A549 (cell line): ENCODE data around the gene UMAD1. TPM values are rescaled to one million over a fixed set of nuclear protein-coding genes. Genes with fewer than 3 reads are reported as not detected.
A peak's percentile ranks its signal among the peaks of the same experiment; 100 is the strongest.

Experiments used
- ATAC-seq, 2 experiments: fragments of 200-7000 bp in 1 of 2; fragments of >200 bp in 1 of 2; cut with Nextera tagmentation in 1 of 2; cut with Tn5 transposase in 1 of 2; 3 replicates each; pipeline versions ENCODE4 v1.8.0 to v1.9.1; 2018 to 2020; ENCODE audit warnings: mild to moderate bottlenecking in 1 of 2, moderate library complexity in 1 of 2
- CTCF ChIA-PET: fragments of 300-600 bp; sonication (Branson Sonifier 250); formaldehyde crosslinking; extraction: SDS; loops from one replicate; lab custom pipeline; 2021; ENCODE audit warnings: antibody characterized with exemption, inconsistent platforms; lab: Yijun Ruan, JAX
- POLR2A ChIA-PET: fragments of 350-600 bp; formaldehyde crosslinking; extraction: SDS; loops from one replicate; lab custom pipeline; 2021; ENCODE audit warnings: antibody characterized with exemption, inconsistent platforms; lab: Yijun Ruan, JAX
- DNase-seq, 2 experiments: peaks; one replicate each; pipeline versions ENCODE4 v3.0.0 to v3.0.0-alpha.2; 2011 to 2016; ENCODE audit warnings: low read depth in 1 of 2, low spot score in 1 of 2
- FAIRE-seq: peaks from 2 replicates; lab custom pipeline; 2011; peaks lifted over from hg19 to GRCh38; lab: Jason Lieb, UNC
- H3K27ac ChIP-seq, 2 experiments: fragments of >200 bp; sonication (Bioruptor Twin); formaldehyde crosslinking; 3 replicates each; pipeline ENCODE4 v1.5.1; 2016 to 2017
- H3K4me1 ChIP-seq: fragments of >200 bp; sonication (Bioruptor Twin); formaldehyde crosslinking; 3 replicates; pipeline ENCODE4 v1.6.1; 2016
- H3K4me2 ChIP-seq: fragments of >200 bp; sonication (Bioruptor Twin); formaldehyde crosslinking; 3 replicates; pipeline ENCODE4 v1.6.1; 2016
- H3K4me3 ChIP-seq: fragments of >200 bp; sonication (Bioruptor Twin); formaldehyde crosslinking; 3 replicates; pipeline ENCODE4 v1.5.1; 2016
- H3K9me3 ChIP-seq: fragments of >200 bp; sonication (Bioruptor Twin); formaldehyde crosslinking; 3 replicates; pipeline ENCODE4 v1.6.1; 2016
- BHLHE40 ChIP-seq: IDR thresholded peaks from 2 replicates; pipeline ENCODE4 v1.6.1; 2012; ENCODE audit warnings: low read depth, low read length, inconsistent platforms
- CBX8 ChIP-seq: fragments of 200-600 bp; sonication (generic); IDR thresholded peaks from 2 replicates; pipeline ENCODE4 v1.6.1; 2016
- EP300 ChIP-seq, 2 experiments: fragments of >200 bp; sonication (Bioruptor Twin); formaldehyde crosslinking; IDR thresholded peaks; 2 replicates in 1 of 2; 3 replicates in 1 of 2; pipeline ENCODE4 v1.6.1; 2016 to 2017
- HDAC2 ChIP-seq: fragments of 200-600 bp; sonication (generic); IDR thresholded peaks from 2 replicates; pipeline ENCODE4 v1.6.1; 2016
- HOXA7 ChIP-seq: fragments of 250-450 bp; sonication (Bioruptor Pico); IDR thresholded peaks from 2 replicates; pipeline ENCODE4 v1.5.0; 2020; ENCODE audit warnings: mild to moderate bottlenecking, moderate library complexity
- HOXB5 ChIP-seq: fragments of 250-450 bp; sonication (Bioruptor Pico); IDR thresholded peaks from 2 replicates; pipeline ENCODE4 v1.5.0; 2020; ENCODE audit warnings: mild to moderate bottlenecking, moderate library complexity
- KDM1A ChIP-seq: fragments of 200-600 bp; sonication (generic); IDR thresholded peaks from 2 replicates; pipeline ENCODE4 v1.6.1; 2016; ENCODE audit warnings: low read depth, mild to moderate bottlenecking
- NFE2L2 ChIP-seq: fragments of 150-350 bp; conservative IDR thresholded peaks from 2 replicates; pipeline ENCODE4 v1.6.1; 2014; ENCODE audit warnings: low read length
- PHF8 ChIP-seq: fragments of 200-600 bp; sonication (generic); IDR thresholded peaks from 2 replicates; pipeline ENCODE4 v1.6.1; 2016; ENCODE audit warnings: low read depth, mild to moderate bottlenecking, antibody characterized with exemption, moderate library complexity, borderline replicate concordance
- POLR2AphosphoS2 ChIP-seq: conservative IDR thresholded peaks from 2 replicates; pipeline ENCODE4 v1.6.1; 2012; ENCODE audit warnings: low read length, improper control_type of control experiment, inconsistent platforms
- RAD21 ChIP-seq, 2 experiments: fragments of >200 bp in 1 of 2; sonication (Bioruptor Twin) in 1 of 2; formaldehyde crosslinking in 1 of 2; IDR thresholded peaks in 1 of 2; conservative IDR thresholded peaks in 1 of 2; 2 replicates in 1 of 2; 3 replicates in 1 of 2; pipeline ENCODE4 v1.6.1; 2012 to 2018; ENCODE audit warnings: inconsistent platforms in 1 of 2
- RARB ChIP-seq: fragments of 250-450 bp; sonication (Bioruptor Pico); IDR thresholded peaks from 2 replicates; pipeline ENCODE4 v1.8.0; 2021; ENCODE audit warnings: mild to moderate bottlenecking, moderate library complexity
- RNF2 ChIP-seq: fragments of 200-600 bp; sonication (generic); IDR thresholded peaks from 2 replicates; pipeline ENCODE4 v1.6.1; 2016; ENCODE audit warnings: low read depth, mild to moderate bottlenecking, antibody characterized with exemption, moderate library complexity, borderline replicate concordance
- TFCP2L1 ChIP-seq: fragments of 250-450 bp; sonication (Bioruptor Pico); IDR thresholded peaks from 2 replicates; pipeline ENCODE4 v1.5.0; 2021; ENCODE audit warnings: mild to moderate bottlenecking
- ZNF302 ChIP-seq: fragments of 250-450 bp; sonication (Bioruptor Pico); IDR thresholded peaks from 2 replicates; pipeline ENCODE4 v1.9.0; 2021; ENCODE audit warnings: inconsistent platforms, mild to moderate bottlenecking, moderate library complexity
- WGBS: methylation state at CpG from one replicate; pipeline ENCODE4 v1.1.6; 2017; ENCODE audit errors: missing lambda C conversion rate; 5-methylcytosine and 5-hydroxymethylcytosine counted together
- polyA plus RNA-seq, 4 experiments: library from polyadenylated mRNA; depleted of rRNA in 3 of 4; stranded (reverse); fragments of >200 nt; fragmentation: RNase III in 1 of 4; extraction: RNeasy Plus Mini Kit Qiagen cat#74134 plus additional on column Dnase treatment in 1 of 4; gene quantifications; 2 replicates in 3 of 4; 3 replicates in 1 of 4; pipeline ENCODE4 v1.2.3, GENCODE V29; 2011 to 2017
- TF ChIP-seq, protein P1 (sequence below): IDR thresholded peaks from 2 replicates; pipeline ENCODE4 v1.6.1; 2012; ENCODE audit warnings: low read depth, borderline replicate concordance
- TF ChIP-seq, protein P2 (sequence below): fragments of 250-450 bp; sonication (Bioruptor Pico); IDR thresholded peaks from 2 replicates; pipeline ENCODE4 v1.5.0; 2021; ENCODE audit warnings: mild to moderate bottlenecking, moderate library complexity, borderline replicate concordance
- TF ChIP-seq, protein P3 (sequence below): IDR thresholded peaks from 2 replicates; pipeline ENCODE4 v1.6.1; 2012
- TF ChIP-seq, protein P4 (sequence below): fragments of 250-450 bp; sonication (Bioruptor Pico); IDR thresholded peaks from 2 replicates; pipeline ENCODE4 v1.5.0; 2020; ENCODE audit warnings: low read depth, mild to moderate bottlenecking, moderate library complexity
- TF ChIP-seq, protein P5 (sequence below): fragments of >200 bp; sonication (Bioruptor Twin); formaldehyde crosslinking; IDR thresholded peaks from 3 replicates; pipeline ENCODE4 v1.5.1; 2016

UMAD1 gene
- polyA plus RNA-seq, 2 of the 4 experiments (the other 2 are of a cell fraction) = 21.4 to 46.4 TPM

DNA sequence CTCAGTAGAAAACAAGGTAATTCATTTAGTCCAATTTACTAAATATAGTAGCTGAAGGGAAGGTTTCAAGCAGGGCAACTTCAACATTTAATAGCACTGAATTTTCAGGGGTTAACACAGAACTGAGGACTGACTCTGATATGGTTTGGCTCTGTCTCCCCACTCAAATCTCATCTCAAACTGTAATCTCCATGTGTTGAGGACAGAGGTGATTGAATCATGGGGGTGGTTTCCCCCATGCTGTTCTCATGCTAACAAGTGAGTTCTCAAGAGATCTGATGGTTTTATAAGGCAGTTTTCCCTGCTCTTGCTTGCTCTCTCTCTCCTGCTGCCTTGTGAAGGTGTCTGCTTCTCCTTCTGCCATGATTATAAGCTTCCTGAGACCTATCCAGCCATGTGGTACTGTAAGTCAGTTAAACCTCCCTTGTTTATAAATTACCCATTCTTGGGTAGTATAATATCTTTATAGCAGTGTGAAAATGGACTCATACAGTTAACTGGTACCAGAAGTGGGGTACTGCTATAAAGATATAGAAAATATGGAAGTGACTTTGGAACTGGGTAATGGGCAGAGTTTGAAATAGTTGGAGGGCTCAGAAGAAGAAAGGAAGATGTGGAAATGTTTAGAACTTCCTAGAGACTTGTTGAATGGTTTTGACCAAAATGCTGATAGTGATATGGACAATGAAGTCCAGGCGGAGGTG is 9.8 kb upstream of the UMAD1 start:
- WGBS = 87% methylated on average over 1 of the region's 1 CpG
- no peak overlapping the region for H3K4me2 ChIP-seq
- DNase-seq (no peak), ATAC-seq (no peak), FAIRE-seq (no peak)
- no peaks in the 10 kb centered on the region for H3K4me1 ChIP-seq
- peaks cover 11% of the 10 kb centered on the region for H3K9me3 ChIP-seq
- ChIA-PET CTCF (interaction anchor here (1.4 kb wide), 1 partner anchor 15 kb away, joined by 4 read pairs; no protein-coding TSS in a partner anchor), POLR2A (no interaction called here)
- TF ChIP-seq, protein P1, sequence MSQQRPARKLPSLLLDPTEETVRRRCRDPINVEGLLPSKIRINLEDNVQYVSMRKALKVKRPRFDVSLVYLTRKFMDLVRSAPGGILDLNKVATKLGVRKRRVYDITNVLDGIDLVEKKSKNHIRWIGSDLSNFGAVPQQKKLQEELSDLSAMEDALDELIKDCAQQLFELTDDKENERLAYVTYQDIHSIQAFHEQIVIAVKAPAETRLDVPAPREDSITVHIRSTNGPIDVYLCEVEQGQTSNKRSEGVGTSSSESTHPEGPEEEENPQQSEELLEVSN = no peak
- TF ChIP-seq KDM1A = no peak
- no peak for TF ChIP-seq PHF8
- TF ChIP-seq BHLHE40 = no peak
- TF ChIP-seq EP300 (IDR thresholded peaks at IDR 0.05) = no peak
- no peak overlapping the region for H3K4me3 ChIP-seq
- H3K27ac ChIP-seq = no peak overlapping the region

DNA sequence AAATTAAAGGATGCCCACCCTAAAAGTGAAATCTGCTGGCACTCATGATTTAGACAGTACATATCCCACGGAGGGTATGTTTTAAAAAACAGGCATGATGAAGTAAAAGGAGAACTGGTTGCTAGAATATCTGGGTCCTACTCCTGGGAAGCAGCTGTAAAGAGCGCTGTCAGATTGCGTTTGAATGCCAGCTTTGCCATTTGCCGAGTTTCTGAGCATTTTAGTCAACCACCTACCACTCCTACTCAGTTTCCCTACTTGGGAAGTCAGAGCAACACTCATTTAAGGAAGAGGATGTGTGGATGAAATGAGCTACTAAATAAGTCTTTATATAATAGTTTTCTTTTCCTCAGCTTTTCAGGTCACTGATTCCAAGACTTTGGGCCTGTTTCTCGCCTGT is 1.1 kb upstream of the UMAD1 start:
- WGBS = 19% methylated on average over 5 of the region's 5 CpGs
- ATAC-seq (no peak), FAIRE-seq (no peak), DNase-seq (peak in 1 of 2 experiments; percentile 2)
- no peaks in the 10 kb centered on the region for H3K9me3 ChIP-seq
- H3K4me1 ChIP-seq = peaks cover 17% of the 10 kb centered on the region; the same call in 2 of the 3 replicates
- TF ChIP-seq RAD21 (conservative IDR thresholded peaks at IDR 0.05 in 1 of 2, IDR thresholded peaks at IDR 0.05 in 1 of 2) = no peak
- TF ChIP-seq, protein P2, sequence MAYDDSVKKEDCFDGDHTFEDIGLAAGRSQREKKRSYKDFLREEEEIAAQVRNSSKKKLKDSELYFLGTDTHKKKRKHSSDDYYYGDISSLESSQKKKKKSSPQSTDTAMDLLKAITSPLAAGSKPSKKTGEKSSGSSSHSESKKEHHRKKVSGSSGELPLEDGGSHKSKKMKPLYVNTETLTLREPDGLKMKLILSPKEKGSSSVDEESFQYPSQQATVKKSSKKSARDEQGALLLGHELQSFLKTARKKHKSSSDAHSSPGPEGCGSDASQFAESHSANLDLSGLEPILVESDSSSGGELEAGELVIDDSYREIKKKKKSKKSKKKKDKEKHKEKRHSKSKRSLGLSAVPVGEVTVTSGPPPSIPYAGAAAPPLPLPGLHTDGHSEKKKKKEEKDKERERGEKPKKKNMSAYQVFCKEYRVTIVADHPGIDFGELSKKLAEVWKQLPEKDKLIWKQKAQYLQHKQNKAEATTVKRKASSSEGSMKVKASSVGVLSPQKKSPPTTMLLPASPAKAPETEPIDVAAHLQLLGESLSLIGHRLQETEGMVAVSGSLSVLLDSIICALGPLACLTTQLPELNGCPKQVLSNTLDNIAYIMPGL (CRISPR knock-in tag) = no peak
- TF ChIP-seq, protein P3, sequence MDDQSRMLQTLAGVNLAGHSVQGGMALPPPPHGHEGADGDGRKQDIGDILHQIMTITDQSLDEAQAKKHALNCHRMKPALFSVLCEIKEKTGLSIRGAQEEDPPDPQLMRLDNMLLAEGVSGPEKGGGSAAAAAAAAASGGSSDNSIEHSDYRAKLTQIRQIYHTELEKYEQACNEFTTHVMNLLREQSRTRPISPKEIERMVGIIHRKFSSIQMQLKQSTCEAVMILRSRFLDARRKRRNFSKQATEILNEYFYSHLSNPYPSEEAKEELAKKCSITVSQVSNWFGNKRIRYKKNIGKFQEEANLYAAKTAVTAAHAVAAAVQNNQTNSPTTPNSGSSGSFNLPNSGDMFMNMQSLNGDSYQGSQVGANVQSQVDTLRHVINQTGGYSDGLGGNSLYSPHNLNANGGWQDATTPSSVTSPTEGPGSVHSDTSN = no peak
- no peak for TF ChIP-seq RNF2
- TF ChIP-seq HOXA7 (CRISPR knock-in tag) = no peak
- TF ChIP-seq, protein P4, sequence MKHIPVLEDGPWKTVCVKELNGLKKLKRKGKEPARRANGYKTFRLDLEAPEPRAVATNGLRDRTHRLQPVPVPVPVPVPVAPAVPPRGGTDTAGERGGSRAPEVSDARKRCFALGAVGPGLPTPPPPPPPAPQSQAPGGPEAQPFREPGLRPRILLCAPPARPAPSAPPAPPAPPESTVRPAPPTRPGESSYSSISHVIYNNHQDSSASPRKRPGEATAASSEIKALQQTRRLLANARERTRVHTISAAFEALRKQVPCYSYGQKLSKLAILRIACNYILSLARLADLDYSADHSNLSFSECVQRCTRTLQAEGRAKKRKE (CRISPR knock-in tag) = no peak
- no peak for TF ChIP-seq HOXB5
- no peak for TF ChIP-seq NFE2L2
- TF ChIP-seq, protein P5, sequence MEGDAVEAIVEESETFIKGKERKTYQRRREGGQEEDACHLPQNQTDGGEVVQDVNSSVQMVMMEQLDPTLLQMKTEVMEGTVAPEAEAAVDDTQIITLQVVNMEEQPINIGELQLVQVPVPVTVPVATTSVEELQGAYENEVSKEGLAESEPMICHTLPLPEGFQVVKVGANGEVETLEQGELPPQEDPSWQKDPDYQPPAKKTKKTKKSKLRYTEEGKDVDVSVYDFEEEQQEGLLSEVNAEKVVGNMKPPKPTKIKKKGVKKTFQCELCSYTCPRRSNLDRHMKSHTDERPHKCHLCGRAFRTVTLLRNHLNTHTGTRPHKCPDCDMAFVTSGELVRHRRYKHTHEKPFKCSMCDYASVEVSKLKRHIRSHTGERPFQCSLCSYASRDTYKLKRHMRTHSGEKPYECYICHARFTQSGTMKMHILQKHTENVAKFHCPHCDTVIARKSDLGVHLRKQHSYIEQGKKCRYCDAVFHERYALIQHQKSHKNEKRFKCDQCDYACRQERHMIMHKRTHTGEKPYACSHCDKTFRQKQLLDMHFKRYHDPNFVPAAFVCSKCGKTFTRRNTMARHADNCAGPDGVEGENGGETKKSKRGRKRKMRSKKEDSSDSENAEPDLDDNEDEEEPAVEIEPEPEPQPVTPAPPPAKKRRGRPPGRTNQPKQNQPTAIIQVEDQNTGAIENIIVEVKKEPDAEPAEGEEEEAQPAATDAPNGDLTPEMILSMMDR = no peak
- TF ChIP-seq CBX8 = no peak
- no peak for TF ChIP-seq PHF8
- TF ChIP-seq POLR2AphosphoS2 = no peak
- TF ChIP-seq TFCP2L1 (CRISPR knock-in tag) = no peak
- no peak for TF ChIP-seq RARB
- TF ChIP-seq BHLHE40 = no peak
- no peak for TF ChIP-seq HDAC2
- no peak for TF ChIP-seq ZNF302 (CRISPR knock-in tag)
- peak overlapping the region; percentile 86 for H3K4me2 ChIP-seq
- CTCF ChIA-PET = interaction anchor here (2.7 kb wide), 1 partner anchor 42 kb away, joined by 11 read pairs; no protein-coding TSS in a partner anchor
- H3K4me3 ChIP-seq = peak overlapping the region; percentile 89
- POLR2A ChIA-PET = interaction anchor here (1.4 to 1.9 kb wide), 2 partner anchors 75 to 329 kb away, joined by 3 to 6 read pairs; partner anchors contain the start of gene GLCCI1
- peak overlapping the region; percentile 80 to 87 for H3K27ac ChIP-seq
